Islet precursor cell (in vitro differentiated cells): Measurements from ENCODE around the gene HMG20A.

Source experiments
- DNase-seq: peaks from one replicate; pipeline ENCODE4 v3.0.0-alpha.2; 2018

The HMG20A gene

GRCh38 chr15:77430652-77431051 is 10.0 kb downstream of the HMG20A start:
- no peak for DNase-seq

GRCh38 chr15:77436822-77437221 is 16.1 kb downstream of the HMG20A start:
- DNase-seq: no peak

GRCh38 chr15:77437264-77437663 is 16.6 kb downstream of the HMG20A start:
- DNase-seq: no peak

DNA sequence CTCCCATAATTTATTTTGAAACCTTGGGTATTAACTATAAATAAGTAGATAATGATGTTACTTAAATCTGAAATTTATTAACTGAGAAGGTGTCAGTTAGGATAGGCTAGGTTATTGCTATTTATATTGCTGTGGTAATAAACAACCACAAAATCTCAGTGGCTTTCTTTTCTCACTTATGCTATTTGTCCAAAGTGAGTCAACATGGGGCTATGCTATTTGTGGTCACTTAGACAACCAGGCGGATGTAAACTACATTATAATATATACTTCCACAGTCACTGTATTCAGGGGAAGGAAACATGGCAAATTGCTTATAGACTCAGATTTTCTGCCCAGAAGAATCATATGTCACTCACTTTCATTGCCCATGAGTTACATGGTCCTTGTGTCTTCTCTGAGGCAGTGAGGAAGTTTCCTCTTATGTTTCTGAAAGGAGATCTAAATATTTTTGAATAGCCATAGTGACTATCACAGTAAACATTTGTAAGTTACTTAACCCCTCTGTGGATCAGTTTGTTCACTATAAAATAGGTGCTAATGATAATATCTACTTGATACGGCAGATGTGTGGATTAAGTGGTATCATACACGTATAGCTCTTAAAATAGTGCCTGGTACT is 19.8 kb downstream of the HMG20A start:
- DNase-seq: no peak

DNA sequence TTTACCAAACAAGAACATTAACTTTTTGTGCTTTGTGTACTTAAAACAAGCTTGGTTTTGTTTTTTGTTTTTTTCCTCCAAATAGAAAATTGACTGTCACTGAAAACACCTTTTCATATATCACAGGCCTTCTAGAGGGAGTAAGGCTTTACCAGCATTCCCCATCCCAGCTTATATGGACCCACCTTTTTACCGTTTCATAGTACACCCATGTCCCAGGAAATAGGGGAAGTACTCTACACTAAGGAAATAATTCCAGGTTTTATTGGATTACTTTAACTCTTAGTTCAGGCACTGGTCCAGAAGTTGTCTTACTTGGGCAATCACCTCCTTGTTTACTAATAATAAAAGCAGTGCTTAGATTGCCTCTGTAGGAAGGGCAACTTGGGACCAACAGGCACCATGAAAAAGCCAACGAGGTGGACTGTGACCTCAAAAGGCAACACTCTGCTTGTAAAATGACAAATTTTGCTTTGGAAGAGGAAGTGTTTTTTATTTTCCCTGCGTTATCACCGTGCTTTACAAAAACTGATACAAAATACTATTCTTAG is 26.2 kb downstream of the HMG20A start:
- DNase-seq: no peak

GRCh38 chr15:77454265-77454664 is 33.6 kb downstream of the HMG20A start:
- no peak for DNase-seq

DNA sequence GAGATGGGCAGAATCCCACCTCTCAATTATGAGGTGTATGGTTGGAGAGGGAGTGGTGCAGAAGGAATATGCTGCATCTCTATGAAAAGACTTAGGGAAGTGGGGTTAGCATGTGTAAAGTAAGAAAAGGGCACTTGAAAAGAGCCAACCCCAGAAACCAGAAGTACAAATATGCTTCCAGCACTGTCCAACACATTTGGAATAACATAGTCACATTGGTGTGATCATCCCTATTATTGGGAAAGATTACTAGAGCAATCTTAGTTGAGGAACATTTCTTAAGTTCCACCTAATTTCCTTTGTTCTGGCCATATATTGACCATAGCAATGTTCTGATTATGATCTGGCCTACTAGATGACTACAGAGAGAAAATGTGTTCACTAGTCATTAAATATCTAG is 34.3 kb downstream of the HMG20A start:
- no peak for DNase-seq

DNA sequence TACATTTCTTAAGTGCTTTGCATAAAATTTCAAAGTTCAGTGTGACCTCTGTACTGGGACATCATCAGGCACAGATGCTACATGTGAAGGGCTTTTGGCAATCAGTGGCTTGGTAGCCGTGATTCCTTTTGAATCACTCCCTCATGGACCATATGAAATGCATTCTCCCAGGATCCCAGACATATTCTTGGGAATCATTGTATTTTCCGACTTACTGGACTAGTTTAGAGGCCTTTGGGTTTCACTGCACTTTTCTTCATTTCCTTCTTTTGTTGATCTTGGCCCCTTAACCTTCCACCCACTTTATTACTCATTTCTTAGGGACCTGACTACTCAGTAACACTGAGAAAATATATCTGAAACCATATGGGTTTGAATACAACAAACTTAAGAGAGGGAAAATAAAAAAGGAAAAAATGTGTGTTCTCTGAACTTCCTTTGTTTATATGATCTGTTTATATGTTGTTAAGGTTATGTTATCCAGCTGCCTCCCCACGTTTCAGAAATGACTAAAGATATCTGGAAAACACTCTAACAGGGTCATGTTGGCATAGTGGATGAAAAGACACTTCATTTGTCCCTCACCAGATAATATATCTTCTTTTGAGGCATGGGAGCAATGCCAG is 35.1 kb downstream of the HMG20A start:
- DNase-seq: no peak

DNA sequence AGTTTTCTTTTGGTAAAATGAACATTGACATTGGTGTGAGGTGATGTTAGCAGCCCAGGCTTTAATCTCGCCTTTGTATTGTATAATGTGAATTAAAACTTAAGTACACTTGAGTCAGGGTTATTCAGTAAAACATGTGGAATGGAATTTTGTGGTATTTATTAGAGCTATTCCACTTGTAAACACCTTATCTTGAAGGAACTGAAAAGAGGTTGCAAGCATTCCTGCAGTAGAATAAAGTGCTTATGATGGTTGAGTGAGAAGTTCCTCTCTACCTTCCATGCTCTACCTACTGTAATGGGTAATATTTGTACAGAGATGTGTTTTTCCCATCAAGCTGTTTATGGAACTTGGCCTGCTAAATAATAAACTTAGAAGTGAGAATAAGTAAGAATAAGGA is 36.1 kb downstream of the HMG20A start:
- no peak for DNase-seq

GRCh38 chr15:77457191-77457904 is 36.7 kb downstream of the HMG20A start:
- no peak for DNase-seq

DNA sequence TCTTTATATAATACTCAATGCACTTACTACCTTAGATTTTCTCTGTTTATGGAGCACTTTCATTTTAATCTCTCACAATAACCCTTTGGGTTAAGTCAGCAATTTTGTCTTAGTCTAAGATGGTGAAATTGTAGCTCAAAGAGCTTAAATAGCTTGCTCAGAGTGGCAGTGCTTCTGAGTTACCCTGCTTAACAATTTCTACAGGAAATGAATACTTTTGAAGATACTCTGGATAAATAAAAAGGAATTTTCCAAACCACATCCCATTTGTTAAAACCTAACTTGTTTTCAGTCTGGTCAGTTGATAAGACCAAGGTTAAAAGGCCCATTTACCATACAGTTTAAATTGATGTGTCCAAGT is 37.2 kb downstream of the HMG20A start:
- no peak for DNase-seq

- DNase-seq: no peak
Observed at GRCh38 chr15:77459031-77459430, 38.3 kb downstream of the HMG20A start.

DNA sequence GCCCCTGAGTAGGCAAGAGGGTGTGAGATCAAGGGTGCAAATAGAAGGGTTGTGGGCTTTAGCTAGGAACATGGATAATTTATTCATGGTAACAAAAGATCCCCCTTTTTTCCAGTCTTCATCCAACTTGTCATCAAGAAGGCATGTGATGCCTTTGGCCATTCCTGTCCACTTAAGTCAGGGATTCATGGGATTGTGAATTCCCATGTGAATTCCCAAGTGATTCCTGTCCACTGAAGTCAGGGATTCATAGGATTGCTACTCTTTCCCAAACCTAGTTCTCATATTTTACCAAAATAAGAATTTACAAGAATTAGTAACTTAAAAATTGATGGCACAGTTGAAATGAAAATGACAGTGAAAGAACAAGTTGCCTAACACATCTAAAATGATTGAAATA is 40.8 kb downstream of the HMG20A start:
- DNase-seq: no peak

GRCh38 chr15:77464129-77464865 is 43.6 kb downstream of the HMG20A start:
- no peak for DNase-seq

GRCh38 chr15:77466521-77466920 is 45.8 kb downstream of the HMG20A start:
- no peak for DNase-seq

GRCh38 chr15:77468896-77469295 is 48.2 kb downstream of the HMG20A start:
- no peak for DNase-seq

GRCh38 chr15:77470235-77470634 is 49.5 kb downstream of the HMG20A start:
- DNase-seq: no peak

GRCh38 chr15:77473328-77473727 is 52.6 kb downstream of the HMG20A start:
- no peak for DNase-seq

DNA sequence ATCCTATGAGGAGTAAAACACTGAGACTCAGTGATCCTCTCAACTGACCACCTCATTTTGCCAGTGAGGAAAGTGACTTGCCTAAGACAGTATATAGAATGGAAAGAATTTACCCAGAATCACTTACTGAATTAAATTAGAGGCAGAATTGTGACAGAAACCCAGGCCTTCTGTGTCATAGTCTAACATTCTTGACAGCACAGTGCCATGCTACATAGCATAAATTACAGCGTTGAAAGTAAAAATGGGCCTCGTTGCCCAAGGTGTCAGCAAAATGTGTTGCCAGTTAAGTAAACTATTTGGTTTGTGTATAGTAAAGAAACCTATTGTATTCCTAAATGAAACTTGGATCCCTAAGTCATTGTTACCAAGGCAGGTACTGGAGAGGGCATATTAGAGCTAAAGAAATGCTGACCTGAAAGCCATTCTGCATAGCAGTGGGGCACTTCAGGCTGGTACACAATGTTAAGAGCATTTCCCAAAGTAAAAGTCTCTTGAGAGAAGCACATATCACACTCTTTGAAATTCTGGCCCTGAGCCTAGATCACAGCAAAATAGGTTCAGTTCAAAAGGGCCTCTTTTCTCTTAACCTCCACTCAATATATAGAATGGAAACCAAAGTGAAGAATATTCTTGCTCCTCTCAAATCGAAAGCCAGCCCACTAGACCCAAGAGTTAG is 53.8 kb downstream of the HMG20A start:
- no peak for DNase-seq

GRCh38 chr15:77475001-77475400 is 54.3 kb downstream of the HMG20A start:
- no peak for DNase-seq

DNA sequence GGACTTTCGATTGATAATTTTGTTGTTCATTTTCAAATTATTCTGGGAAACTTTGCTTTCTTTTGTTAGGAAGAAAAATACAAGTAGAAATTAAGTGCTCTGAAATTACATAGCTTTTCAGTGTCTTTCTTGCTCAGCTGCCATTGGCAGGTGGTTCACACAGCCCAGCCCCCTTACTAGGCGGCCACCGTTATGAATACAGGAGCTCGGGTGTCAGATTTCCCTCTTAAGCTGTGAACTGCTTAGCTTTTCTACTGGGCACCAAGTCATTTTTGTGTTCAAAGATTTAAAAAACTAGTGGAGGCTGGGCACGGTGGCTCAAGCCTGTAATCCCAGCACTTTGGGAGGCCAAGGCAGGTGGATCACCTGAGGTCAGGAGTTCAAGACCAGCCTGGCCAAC is 55.2 kb downstream of the HMG20A start:
- DNase-seq: no peak

DNA sequence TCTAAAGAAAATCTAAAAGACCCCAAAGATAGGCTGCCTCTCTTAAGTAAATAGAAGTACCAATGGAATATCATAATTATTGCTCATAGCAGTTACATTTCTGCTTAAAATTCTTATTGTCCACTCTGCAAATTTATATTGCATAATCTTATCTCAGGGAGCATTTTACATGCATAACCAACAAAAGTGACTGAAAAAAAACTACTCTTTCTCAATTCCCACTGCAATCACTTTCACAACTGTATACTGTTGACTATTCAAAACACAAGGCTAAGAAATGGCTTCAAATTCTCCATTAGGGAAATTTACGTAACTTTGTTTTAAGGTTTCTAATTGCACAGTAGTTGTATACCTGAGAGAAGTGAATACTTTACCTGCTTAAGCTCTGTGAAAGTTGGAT is 56.3 kb downstream of the HMG20A start:
- no peak for DNase-seq

- no peak for DNase-seq
Observed at GRCh38 chr15:77478051-77478450, 57.4 kb downstream of the HMG20A start.
